GM12872 (cell line): ENCODE measurements around the gene EVPLL.

ENCODE experiments used
- CTCF ChIP-seq: IDR thresholded peaks from 3 replicates; pipeline ENCODE4 v1.5.1; 2011; ENCODE audit warnings: low read depth, mild to moderate bottlenecking, low read length, moderate library complexity; ENCODE audit not compliant: insufficient read depth

Gene EVPLL

DNA sequence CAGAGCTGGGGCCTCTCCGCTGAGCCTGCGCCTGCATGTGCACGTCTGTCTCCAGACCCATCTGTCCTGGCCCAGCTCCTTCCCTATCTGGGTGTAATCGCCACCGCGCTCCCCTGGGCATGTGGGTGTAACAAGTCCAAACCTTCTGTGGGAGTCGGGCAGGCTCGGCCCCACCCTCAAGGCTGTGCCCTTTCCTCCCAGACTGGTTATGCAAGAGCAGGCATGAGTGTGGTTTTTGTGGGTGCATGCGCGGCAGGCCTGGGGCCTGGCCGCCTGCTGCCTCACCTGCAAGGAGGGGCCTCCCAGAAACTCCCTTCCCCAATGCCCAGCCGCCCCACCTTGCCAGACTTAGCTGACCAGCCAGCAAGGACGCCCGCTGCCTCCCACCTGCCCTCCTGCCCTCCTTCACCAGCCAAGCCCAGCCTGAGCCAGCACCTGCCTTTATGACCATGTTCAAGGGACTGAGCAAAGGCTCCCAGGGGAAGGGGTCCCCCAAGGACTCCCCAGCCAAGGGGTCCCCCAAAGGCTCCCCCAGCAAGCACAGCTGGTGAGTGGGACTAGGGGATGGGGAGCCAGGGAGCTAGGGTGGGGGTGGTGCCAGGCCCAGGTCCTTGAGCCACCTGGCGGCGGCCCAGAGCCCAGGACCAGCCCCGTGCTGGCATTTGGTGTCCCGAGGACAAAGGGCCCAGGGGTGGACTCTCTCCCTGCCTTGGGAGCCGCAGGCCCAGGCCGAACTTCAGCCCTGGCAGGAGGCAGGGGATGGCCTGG, at the start of gene EVPLL:
Gene EVPLL, plus strand, starts transcription at position 342 of the 768 bp plus-strand sequence. CDS start 3,160 bp downstream, outside the sequence.
- no peak for TF ChIP-seq CTCF

DNA sequence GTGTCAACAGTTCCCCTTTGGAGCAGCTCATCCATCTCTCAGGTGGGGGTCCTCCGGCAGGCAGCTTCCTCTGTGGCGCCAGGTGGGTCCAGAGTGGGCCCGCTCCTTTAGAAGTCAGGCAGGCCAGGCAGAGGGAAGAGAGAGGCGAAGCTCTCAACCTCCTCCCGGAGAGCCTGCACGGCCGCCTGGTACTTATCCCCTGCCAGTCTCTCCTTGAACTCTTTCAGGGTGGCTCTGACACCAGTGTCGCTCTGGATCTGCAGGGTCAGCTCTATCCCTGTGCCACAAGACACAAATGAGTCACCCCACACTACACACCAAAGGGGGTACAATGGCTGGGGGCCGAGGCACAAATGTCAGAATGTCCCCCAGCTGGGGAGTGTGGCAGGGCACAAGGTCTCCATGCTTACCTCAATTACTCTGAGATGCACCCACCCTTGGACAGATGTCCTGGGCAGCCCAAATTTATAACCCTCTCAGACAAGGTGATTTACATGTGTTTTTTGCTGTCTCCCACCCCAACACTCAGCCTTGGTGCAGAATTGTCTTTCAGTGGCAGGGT, 48.9 kb upstream of the EVPLL start:
- no peak for TF ChIP-seq CTCF

- no peak for TF ChIP-seq CTCF
Measured at GRCh38 chr17:18331879-18332278, 45.7 kb upstream of the EVPLL start.

GRCh38 chr17:18332909-18333489, 44.6 kb upstream of the EVPLL start:
- no peak for TF ChIP-seq CTCF

DNA sequence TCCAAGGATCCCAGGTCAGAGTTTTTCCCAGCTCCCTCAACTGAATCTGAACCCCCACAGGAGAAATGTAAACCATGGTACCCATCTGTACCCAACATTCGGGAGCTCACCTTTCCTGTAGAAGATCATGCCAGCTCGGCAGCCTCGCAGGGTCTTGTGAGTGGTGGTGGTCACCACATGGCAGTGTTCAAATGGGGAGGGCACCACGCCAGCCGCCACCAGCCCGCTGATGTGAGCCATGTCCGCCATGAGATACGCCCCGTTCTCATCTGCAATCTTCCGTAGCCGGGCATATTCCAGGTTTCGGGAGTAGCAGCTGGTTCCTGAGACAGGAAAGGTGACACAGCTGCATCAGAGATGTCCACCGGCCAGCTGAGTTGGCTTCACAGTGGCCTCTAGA, 37.6 kb upstream of the EVPLL start:
- TF ChIP-seq CTCF, result no peak

- TF ChIP-seq CTCF, result no peak
Measured at GRCh38 chr17:18344021-18344420, 33.6 kb upstream of the EVPLL start.

DNA sequence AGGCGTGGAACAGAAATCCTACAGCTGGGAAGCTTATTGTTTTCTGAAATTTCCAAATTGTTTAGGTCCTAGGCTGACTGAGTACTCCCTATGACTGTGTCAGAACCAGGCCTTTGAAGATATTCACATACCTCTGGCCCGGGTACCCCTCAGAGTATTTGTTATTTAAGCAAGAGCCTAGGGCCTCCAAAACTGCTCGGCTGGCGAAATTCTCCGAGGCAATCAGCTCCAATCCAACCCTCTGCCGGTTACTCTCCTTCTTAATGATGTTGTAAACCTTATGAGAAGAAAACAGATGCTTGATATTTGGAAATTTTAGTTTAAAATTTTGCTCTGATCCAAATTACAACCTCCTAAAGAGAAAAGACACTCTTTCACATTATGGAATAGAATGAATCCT, 24.0 kb upstream of the EVPLL start:
- no peak for TF ChIP-seq CTCF
